GM15510 (cell line): ENCODE data around the gene MITD1.

Source experiments
- POLR2A ChIP-seq: IDR thresholded peaks from 3 replicates; pipeline ENCODE4 v1.6.1; 2011; ENCODE audit warnings: borderline replicate concordance; ENCODE audit not compliant: insufficient read length; ENCODE audit errors: extremely low read depth

The MITD1 gene

DNA sequence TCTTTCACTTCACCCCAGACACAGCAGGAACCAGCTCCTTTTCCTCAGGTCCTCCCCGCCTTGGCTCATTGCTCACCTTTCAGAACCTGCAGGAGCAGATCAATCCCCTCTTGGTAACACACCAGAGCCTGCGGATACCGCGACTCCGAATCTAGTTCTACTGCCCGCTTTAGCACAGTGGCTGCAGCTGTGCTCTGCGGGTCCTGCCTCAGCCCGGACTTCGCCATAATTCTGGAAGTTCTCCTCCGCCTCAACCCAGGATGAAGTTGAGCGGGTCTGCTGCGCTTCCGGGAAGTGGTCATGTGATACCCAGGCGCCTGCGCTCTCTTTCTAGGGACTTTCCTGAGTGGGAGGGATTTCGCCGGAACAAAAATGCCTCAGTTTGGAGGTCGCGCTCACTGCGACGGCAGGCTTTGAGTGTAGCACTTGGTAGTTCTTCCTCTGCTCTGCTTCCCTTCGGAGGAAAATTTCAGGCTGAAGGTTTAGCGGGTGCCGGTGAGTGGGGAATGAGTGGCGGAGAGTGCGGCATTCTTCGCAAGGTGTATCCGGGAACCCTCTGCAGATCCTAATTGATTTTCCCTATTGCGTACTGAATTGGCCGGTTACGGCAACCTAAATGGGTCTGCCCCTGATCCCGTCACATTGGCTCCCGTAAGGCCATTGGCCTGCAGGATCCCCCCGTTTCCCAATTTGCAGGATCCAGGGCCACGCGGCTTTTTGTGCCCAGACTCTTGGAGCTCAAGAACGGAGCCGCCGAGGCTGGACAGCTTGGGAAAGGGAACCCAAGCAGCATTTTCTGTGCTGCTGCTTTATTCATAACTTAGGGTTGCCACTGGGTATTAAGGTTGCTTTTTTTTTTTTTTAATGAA, at the start of gene MITD1, which contains the start of gene MRPL30:
TSS of gene MITD1 (minus strand) at position 304 of the 869 bp plus-strand sequence. CDS start at position 227, 77 bp downstream.
TSS of gene MRPL30 (plus strand) at position 430 of the 869 bp plus-strand sequence. CDS start 5,020 bp downstream, outside the sequence.
- TF ChIP-seq POLR2A, result peak; percentile 88

GRCh38 chr2:99217929-99218501, 37.2 kb upstream of the MITD1 start:
- TF ChIP-seq POLR2A, result no peak

GRCh38 chr2:99216096-99216495, 35.2 kb upstream of the MITD1 start:
- TF ChIP-seq POLR2A, result no peak

DNA sequence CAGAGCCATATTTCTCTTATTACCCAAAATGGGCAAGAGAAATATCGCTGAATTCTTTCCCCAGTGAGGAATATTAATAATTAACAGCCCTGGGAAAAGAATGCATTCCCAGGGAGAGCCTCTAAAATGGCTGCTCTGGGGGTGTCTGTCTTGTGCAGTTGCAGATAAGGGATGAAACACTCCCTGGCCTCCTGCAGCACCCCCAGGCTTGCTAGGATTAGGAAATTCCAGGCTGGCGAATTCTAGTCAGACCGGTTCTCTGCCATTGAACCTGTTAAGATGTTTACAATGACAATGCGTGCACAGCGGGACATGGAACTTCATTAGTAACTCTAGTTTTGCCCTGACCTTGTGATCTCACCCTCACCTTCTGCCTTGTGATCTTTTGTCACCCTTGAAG, 24.6 kb upstream of the MITD1 start:
- TF ChIP-seq POLR2A, result no peak

- TF ChIP-seq POLR2A, result no peak
These were observed 21.3 kb upstream of the MITD1 start for GRCh38 chr2:99201959-99202678.

DNA sequence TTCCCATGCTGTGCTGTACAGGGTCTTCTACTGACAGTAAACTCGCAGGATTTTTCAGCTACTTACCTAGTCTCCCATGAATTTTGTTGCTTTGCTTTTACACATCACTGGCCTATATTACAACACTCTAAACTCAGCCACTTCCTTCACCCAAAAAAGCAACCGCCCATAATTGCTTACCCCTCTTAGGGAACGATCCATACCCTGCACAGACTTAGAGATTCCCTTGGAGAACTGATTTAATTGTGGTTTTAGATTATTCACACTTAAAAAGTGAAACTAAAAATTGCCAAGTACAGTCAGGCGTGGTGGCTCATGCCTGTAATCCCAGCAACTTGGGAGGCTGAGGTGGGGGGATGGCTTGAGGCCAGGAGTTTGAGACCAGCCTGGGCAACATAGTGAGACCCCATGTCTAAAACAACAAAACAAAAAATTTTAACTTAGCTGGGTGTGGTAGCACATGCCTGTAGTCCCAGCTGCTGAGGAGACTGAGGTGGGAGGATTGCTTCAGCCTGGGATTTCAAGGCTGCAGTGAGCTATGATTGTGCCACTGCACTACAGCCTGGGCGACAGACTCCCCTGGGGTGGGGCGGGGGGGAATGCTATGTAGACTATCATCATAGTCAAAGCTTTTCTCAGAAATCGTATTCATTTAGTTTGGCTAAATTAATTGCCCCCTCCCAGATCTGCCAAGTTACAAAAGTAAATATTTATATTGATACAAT, 19.4 kb upstream of the MITD1 start:
- TF ChIP-seq POLR2A, result no peak

DNA sequence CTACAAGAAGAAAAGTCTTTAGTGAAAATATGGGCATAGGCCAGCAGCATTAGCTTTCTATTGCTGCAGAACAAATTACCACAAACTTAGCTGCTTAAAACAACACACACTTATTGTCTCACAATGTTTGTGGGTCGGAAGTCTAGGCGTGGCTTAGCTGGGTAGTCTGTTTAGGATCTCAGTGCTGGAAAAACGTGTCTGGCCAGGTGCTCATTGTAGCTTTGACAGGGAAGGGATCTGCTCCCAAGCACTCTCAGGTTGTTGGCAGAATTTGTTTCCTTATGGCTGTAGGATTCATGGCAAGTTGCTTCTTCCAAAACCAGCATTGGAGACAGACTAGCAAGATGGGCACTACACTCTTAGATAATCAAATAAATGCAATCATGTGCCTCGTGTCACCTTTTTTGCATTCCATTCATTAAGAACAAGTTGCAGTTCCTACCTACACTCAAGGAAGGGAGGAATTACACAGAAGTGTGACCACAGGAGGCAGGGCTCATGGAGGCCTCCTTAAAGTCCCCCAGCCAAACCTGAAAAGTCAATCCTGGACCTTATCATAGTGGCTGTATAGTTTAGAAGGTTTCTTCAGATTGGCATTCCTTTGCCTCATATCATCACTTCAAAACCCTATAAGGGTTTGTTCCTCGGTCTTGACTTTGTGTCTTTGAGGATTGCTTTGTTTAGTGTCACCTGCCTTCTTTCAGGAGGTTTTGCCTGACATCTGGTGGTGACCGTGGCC, 17.4 kb upstream of the MITD1 start:
- TF ChIP-seq POLR2A, result no peak

GRCh38 chr2:99190548-99190947, 9.7 kb upstream of the MITD1 start:
- TF ChIP-seq POLR2A, result no peak

DNA sequence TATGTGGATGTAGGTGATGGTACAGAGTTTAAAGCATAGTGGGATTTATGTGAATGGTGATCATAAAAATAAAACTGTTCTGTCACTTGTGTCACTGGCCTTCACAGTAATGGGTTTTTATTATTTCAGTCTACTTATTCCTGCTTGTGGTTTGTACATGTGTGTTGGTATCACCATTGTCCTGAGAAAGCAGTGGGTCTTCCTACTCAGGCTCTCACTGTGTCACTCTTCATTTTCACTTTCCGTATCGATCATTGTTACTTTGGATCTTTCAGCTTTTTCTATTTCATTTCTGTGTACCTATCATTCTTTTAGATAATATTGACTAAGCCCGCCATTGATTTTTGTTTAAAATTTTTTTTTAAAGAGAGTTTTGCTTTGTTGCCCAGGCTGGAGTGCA, 7.5 kb upstream of the MITD1 start:
- no peak for TF ChIP-seq POLR2A

GRCh38 chr2:99187011-99187410, 6.2 kb upstream of the MITD1 start:
- no peak for TF ChIP-seq POLR2A

DNA sequence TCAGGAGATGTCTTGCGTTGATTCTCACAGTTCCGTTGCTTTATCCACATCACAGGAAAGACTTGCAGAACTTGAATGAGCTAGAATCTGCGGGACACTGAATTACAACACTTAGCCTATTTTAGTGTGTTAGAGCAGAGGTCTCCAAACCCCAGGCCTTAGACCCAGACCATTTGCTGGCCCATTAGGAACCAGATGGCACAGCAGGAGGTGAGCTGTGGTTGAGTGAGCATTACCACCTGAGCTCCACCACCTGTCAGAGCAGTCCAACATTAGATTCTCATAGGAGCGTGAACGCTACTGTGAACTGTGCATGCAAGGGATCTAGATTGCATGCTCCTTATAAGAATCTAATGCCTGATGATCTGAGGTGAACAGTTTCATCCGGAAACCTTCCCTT, 4.0 kb upstream of the MITD1 start:
- no peak for TF ChIP-seq POLR2A

DNA sequence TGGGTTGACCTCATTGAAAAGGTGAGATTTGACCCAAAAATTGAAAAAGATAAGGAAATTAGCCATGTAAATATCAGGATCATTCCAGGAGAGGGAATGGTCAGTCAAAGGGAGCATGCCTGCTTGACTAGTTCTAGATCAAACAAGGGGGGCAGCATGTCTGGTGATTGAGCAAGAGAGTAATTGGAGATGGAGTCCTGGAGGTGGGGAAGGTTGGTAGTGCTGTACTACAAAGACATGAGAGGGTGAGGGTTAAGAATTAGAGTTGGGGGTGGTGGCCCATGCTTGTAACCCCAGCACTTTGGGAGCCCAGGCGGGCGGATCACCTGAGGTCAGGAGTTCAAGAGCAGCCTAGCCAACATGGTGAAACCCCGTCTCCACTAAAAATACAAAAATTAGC, 2.2 kb upstream of the MITD1 start:
- TF ChIP-seq POLR2A, result no peak

GRCh38 chr2:99181624-99182000, 754 bp upstream of the MITD1 start:
- no peak for TF ChIP-seq POLR2A
